NT2/D1 (cell line): ENCODE measurements around the gene NDUFA5.

Source experiments
- DNase-seq: peaks from one replicate; pipeline ENCODE4 v3.0.0-alpha.2; 2011; ENCODE audit warnings: low read depth, low spot score
- H3K27me3 ChIP-seq: 2 replicates; pipeline ENCODE4 v1.6.0; 2011; ENCODE audit warnings: mild to moderate bottlenecking; ENCODE audit not compliant: insufficient read length, insufficient read depth
- H3K36me3 ChIP-seq: 2 replicates; pipeline ENCODE4 v1.6.1; 2011; ENCODE audit warnings: mild to moderate bottlenecking, low read length, mixed read lengths; ENCODE audit not compliant: insufficient read depth, insufficient read length
- H3K4me1 ChIP-seq: 2 replicates; pipeline ENCODE4 v1.5.1; 2011; ENCODE audit not compliant: insufficient read depth, insufficient read length
- H3K4me3 ChIP-seq: 2 replicates; pipeline ENCODE4 v1.5.1; 2011; ENCODE audit warnings: low read depth; ENCODE audit not compliant: insufficient read length
- H3K9ac ChIP-seq: 2 replicates; pipeline ENCODE4 v1.6.0; 2011; ENCODE audit warnings: low read depth; ENCODE audit not compliant: insufficient read length
- H3K9me3 ChIP-seq: 2 replicates; pipeline ENCODE4 v1.5.1; 2011; ENCODE audit warnings: mild to moderate bottlenecking, low read length; ENCODE audit not compliant: insufficient read depth
- SUZ12 ChIP-seq: IDR thresholded peaks from 2 replicates; pipeline ENCODE4 v1.6.1; 2011; ENCODE audit not compliant: insufficient read length, insufficient read depth; ENCODE audit errors: extremely low read depth
- YY1 ChIP-seq: IDR thresholded peaks from 2 replicates; pipeline ENCODE4 v1.6.1; 2011; ENCODE audit not compliant: insufficient read length, insufficient read depth
- ZNF274 ChIP-seq: IDR thresholded peaks from 2 replicates; pipeline ENCODE4 v1.6.1; 2011; ENCODE audit warnings: mild to moderate bottlenecking, low read depth, low read length

The NDUFA5 gene

GRCh38 chr7:123557398-123558288, at the start of gene NDUFA5:
TSS of gene NDUFA5 (minus strand) at chr7:123557818. CDS start at chr7:123557795, 23 bp downstream.
- TF ChIP-seq YY1 = peak; percentile 73
- TF ChIP-seq ZNF274 = no peak
- Histone ChIP-seq H3K36me3 (peaks cover 11% of the 10 kb centered on the region), H3K27me3 (no peaks in the 10 kb centered on the region), H3K9ac (peak within 1 kb of the TSS; percentile 94), H3K9me3 (no peaks in the 10 kb centered on the region), H3K4me3 (peak within 1 kb of the TSS; percentile 96), H3K4me1 (no peaks in the 10 kb centered on the region)
- peak; percentile 97 for DNase-seq

- Histone ChIP-seq H3K9ac (no peak overlapping the region), H3K4me1 (no peaks in the 10 kb centered on the region), H3K4me3 (no peak overlapping the region), H3K9me3 (no peaks in the 10 kb centered on the region), H3K36me3 (no peaks in the 10 kb centered on the region), H3K27me3 (no peaks in the 10 kb centered on the region)
- no peak for DNase-seq
- TF ChIP-seq YY1 (no peak), SUZ12 (no peak), ZNF274 (no peak)
Measured at GRCh38 chr7:123604739-123605138, 47.1 kb upstream of the NDUFA5 start.

DNA sequence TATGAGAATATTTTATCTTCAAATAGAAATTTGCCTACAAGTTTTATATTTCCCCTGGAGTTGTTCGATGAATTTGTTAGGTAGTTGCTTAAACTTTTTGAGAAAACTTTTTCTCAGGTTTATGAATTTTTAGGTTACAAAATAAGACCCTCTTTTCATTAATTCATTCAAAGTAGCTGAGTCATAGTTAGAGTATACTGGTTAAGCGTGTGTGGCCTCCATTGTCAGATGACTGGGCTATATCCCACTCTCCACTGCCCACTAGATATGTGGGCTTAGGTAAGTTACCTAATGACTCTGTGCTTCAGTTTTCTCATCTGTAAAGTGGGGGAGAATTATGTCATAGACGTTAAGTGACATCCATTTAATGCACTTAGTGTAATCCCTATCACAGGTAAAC, 45.0 kb upstream of the NDUFA5 start:
- Histone ChIP-seq H3K4me1 (no peaks in the 10 kb centered on the region), H3K27me3 (no peaks in the 10 kb centered on the region), H3K4me3 (no peak overlapping the region), H3K9ac (no peak overlapping the region), H3K36me3 (no peaks in the 10 kb centered on the region), H3K9me3 (no peaks in the 10 kb centered on the region)
- TF ChIP-seq YY1 = no peak
- no peak for TF ChIP-seq SUZ12
- TF ChIP-seq ZNF274 = no peak
- DNase-seq = no peak

DNA sequence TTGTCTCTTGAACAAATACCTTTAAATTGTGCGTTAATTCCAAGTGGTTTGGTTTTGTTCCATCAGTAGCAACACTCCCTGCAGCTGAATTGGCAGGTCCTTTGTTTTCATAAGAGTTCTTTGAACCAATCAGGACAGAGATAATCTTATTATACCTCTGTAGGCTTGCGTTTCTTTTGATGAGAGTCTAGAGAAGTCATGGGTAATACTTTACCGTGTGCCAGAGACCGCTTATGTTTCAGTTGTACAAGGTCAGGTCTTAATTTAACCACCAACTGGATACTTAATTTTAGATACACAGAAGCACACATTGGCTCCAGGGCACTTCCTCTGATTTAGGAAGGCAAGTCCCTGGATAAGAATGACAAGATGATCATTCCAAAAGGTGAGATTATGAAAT, 43.9 kb upstream of the NDUFA5 start, which contains the start of gene ASB15:
TSS of gene ASB15 (plus strand) at position 292 of the 400 bp plus-strand sequence. CDS start 12,682 bp downstream, outside the sequence.
- no peaks in the 10 kb centered on the region for H3K4me1 ChIP-seq
- H3K9ac ChIP-seq = no peak within 1 kb of the TSS
- H3K4me3 ChIP-seq = no peak within 1 kb of the TSS
- no peaks in the 10 kb centered on the region for H3K36me3 ChIP-seq
- no peaks in the 10 kb centered on the region for H3K27me3 ChIP-seq
- DNase-seq = no peak
- no peaks in the 10 kb centered on the region for H3K9me3 ChIP-seq
- TF ChIP-seq ZNF274 (no peak), YY1 (no peak), SUZ12 (no peak)

DNA sequence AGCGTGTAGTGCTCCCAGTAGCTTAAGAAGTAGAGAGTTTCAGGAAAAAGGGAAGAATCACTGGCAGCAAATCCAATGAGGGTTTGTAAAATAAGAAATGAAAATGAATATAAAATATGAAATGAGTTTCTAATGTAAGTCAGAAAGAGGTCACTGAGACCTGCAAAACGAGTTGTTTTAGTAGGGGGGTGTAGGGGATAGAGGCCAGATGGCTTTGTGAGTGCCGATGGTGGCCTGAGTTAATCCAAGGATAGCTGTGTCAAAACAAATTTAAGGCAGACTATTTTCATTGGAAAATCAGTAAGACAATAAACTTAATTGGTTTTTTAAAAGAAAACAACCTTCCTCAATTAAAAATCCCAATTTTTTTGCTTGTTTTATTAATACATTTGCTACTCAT, 43.3 kb upstream of the NDUFA5 start:
- no peak for DNase-seq
- TF ChIP-seq YY1 (no peak), ZNF274 (no peak), SUZ12 (no peak)
- no peak overlapping the region for H3K9ac ChIP-seq
- H3K9me3 ChIP-seq = no peaks in the 10 kb centered on the region
- H3K4me1 ChIP-seq = no peaks in the 10 kb centered on the region
- H3K36me3 ChIP-seq = no peaks in the 10 kb centered on the region
- H3K4me3 ChIP-seq = no peak overlapping the region
- H3K27me3 ChIP-seq = no peaks in the 10 kb centered on the region

DNA sequence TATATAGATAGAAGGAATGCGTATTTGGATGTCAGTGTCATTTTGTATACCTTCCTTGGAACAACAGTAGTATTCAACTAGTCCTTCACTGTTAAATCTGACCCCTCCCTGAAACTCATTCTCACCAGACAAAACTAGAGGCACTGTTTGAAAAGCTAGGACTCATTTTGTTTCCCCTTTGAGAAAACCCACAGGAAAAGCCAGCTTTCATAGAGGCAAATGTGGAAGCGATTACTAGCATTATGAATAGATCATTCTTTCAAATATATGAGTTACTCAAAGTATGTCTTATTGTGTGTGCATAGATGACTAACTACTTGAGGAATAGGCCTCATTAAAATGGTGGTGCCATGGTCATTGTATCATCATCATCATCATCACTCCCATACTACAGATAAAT, 42.1 kb upstream of the NDUFA5 start:
- no peaks in the 10 kb centered on the region for H3K27me3 ChIP-seq
- H3K36me3 ChIP-seq = no peaks in the 10 kb centered on the region
- DNase-seq = no peak
- no peaks in the 10 kb centered on the region for H3K9me3 ChIP-seq
- TF ChIP-seq ZNF274 = no peak
- no peak for TF ChIP-seq YY1
- TF ChIP-seq SUZ12 = no peak
- no peak overlapping the region for H3K4me3 ChIP-seq
- no peak overlapping the region for H3K9ac ChIP-seq
- H3K4me1 ChIP-seq = no peaks in the 10 kb centered on the region

- Histone ChIP-seq H3K4me1 (no peaks in the 10 kb centered on the region), H3K9ac (no peak overlapping the region), H3K4me3 (no peak overlapping the region), H3K36me3 (no peaks in the 10 kb centered on the region), H3K9me3 (no peaks in the 10 kb centered on the region), H3K27me3 (no peaks in the 10 kb centered on the region)
- no peak for DNase-seq
- TF ChIP-seq YY1 = no peak
- TF ChIP-seq ZNF274 = no peak
- TF ChIP-seq SUZ12 = no peak
Measured at GRCh38 chr7:123598657-123599056, 41.0 kb upstream of the NDUFA5 start.
